Astrocyte (in vitro differentiated cells and primary cell): ENCODE results near the gene RGS11. TPM values are rescaled to one million over a fixed set of nuclear protein-coding genes. Genes with fewer than 3 reads are reported as not detected.

Source experiments
- DNase-seq: peaks from one replicate; pipeline ENCODE4 v3.0.0-alpha.2; 2010; ENCODE audit warnings: low read depth
- FAIRE-seq: peaks from 2 replicates; lab custom pipeline; 2011; peaks lifted over from hg19 to GRCh38; lab: Jason Lieb, UNC
- H2AFZ ChIP-seq: 2 replicates; pipeline ENCODE4 v1.6.0; 2012; ENCODE audit warnings: low read depth, low read length, inconsistent platforms
- H3K27ac ChIP-seq: 2 replicates; pipeline ENCODE4 v1.5.1; 2011; ENCODE audit warnings: low read depth, low read length, inconsistent platforms
- H3K27me3 ChIP-seq: 2 replicates; pipeline ENCODE4 v1.6.0; 2011; ENCODE audit warnings: low read length, inconsistent platforms; ENCODE audit not compliant: insufficient read depth
- H3K36me3 ChIP-seq: 2 replicates; pipeline ENCODE4 v1.5.1; 2011; ENCODE audit warnings: low read length, inconsistent platforms; ENCODE audit not compliant: insufficient read depth
- H3K4me1 ChIP-seq: 2 replicates; pipeline ENCODE4 v1.5.1; 2011; ENCODE audit warnings: low read length, inconsistent platforms; ENCODE audit not compliant: insufficient read depth
- H3K4me2 ChIP-seq: 2 replicates; pipeline ENCODE4 v1.6.0; 2012; ENCODE audit warnings: low read length, inconsistent platforms
- H3K4me3 ChIP-seq: 2 replicates; pipeline ENCODE4 v1.5.1; 2011; ENCODE audit warnings: low read depth, mild to moderate bottlenecking, low read length, inconsistent platforms; ENCODE audit not compliant: insufficient read depth
- H3K79me2 ChIP-seq: 2 replicates; pipeline ENCODE4 v1.6.0; 2012; ENCODE audit warnings: mild to moderate bottlenecking, low read length, inconsistent platforms; ENCODE audit not compliant: insufficient read depth
- H3K9ac ChIP-seq: 2 replicates; pipeline ENCODE4 v1.6.0; 2012; ENCODE audit warnings: mild to moderate bottlenecking, low read length, inconsistent platforms
- H3K9me3 ChIP-seq: 2 replicates; pipeline ENCODE4 v1.5.1; 2012; ENCODE audit warnings: low read depth, mild to moderate bottlenecking, low read length, inconsistent platforms; ENCODE audit not compliant: insufficient read depth
- H4K20me1 ChIP-seq: 2 replicates; pipeline ENCODE4 v1.6.0; 2012; ENCODE audit warnings: low read length, inconsistent platforms; ENCODE audit not compliant: insufficient read depth
- H3K27ac Mint-ChIP-seq: one replicate; pipeline ENCODE4 v1.8.0; 2021; ENCODE audit warnings: mild to moderate bottlenecking, mixed read lengths; ENCODE audit not compliant: unreplicated experiment
- H3K27me3 Mint-ChIP-seq: one replicate; pipeline ENCODE4 v1.8.0; 2021; ENCODE audit warnings: low read depth, mixed read lengths; ENCODE audit not compliant: unreplicated experiment
- H3K36me3 Mint-ChIP-seq: one replicate; pipeline ENCODE4 v1.8.0; 2021; ENCODE audit warnings: low read depth, mixed read lengths; ENCODE audit not compliant: unreplicated experiment
- H3K4me1 Mint-ChIP-seq: one replicate; pipeline ENCODE4 v1.8.0; 2021; ENCODE audit warnings: low read depth, mixed read lengths; ENCODE audit not compliant: unreplicated experiment
- H3K4me3 Mint-ChIP-seq: one replicate; pipeline ENCODE4 v1.8.0; 2021; ENCODE audit warnings: mild to moderate bottlenecking, moderate library complexity, mixed read lengths; ENCODE audit not compliant: unreplicated experiment
- H3K9me3 Mint-ChIP-seq: one replicate; pipeline ENCODE4 v1.8.0; 2021; ENCODE audit warnings: mild to moderate bottlenecking, mixed read lengths; ENCODE audit not compliant: unreplicated experiment
- CTCF ChIP-seq: IDR thresholded peaks from 2 replicates; pipeline ENCODE4 v1.5.1; 2011; ENCODE audit warnings: low read depth, mild to moderate bottlenecking, inconsistent platforms, low read length, moderate library complexity; ENCODE audit not compliant: insufficient read depth
- EZH2 ChIP-seq: IDR thresholded peaks from 2 replicates; pipeline ENCODE4 v1.6.1; 2012; ENCODE audit warnings: mild to moderate bottlenecking, low read length, inconsistent platforms; ENCODE audit not compliant: insufficient read depth
- total RNA-seq: library from RNA; stranded (reverse); gene quantifications from 2 replicates; pipeline ENCODE4 v1.2.1, GENCODE V29; 2021

The RGS11 gene
- total RNA-seq, 1 donor from 2014 or later, result 2.7 TPM

DNA sequence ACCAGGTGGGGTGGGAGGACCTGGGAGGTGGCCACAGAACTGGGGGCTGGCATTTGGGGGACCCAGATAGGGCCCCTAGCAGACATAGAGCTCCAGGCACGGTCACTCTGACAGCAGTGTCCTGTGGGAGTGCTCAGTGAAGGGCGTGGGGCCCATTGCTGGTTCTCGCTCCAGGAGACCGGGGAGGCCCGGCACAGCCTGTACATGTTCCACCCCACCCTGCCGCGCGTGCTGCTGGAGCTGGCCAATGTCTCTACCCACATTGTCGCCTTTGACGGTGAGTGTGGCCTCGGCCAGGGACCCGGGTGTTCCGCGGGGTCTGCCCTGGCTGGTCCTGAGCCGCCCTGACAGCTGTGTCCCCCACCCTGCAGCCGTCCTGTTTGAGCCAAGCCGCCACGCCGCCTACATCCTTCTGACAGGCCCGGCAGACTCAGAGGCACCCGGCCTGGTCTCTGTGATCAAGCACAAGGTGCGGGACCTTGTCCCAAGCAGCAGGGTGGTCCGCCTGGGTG lies 11.2 kb downstream of the RGS11 start:
- no peaks in the 10 kb centered on the region for H3K4me1 Mint-ChIP-seq
- Histone ChIP-seq H3K36me3 (no peaks in the 10 kb centered on the region), H3K4me3 (no peak overlapping the region), H4K20me1 (no peaks in the 10 kb centered on the region), H3K27ac (no peak overlapping the region), H3K9me3 (no peaks in the 10 kb centered on the region), H3K4me2 (no peak overlapping the region), H2AFZ (no peak overlapping the region), H3K4me1 (no peaks in the 10 kb centered on the region), H3K79me2 (no peaks in the 10 kb centered on the region), H3K27me3 (no peaks in the 10 kb centered on the region), H3K9ac (no peak overlapping the region)
- TF ChIP-seq CTCF (no peak), EZH2 (no peak)
- H3K4me3 Mint-ChIP-seq, result no peak overlapping the region
- H3K36me3 Mint-ChIP-seq, result peaks cover 25% of the 10 kb centered on the region
- H3K27me3 Mint-ChIP-seq, result peaks cover 6% of the 10 kb centered on the region
- no peak for DNase-seq
- no peaks in the 10 kb centered on the region for H3K9me3 Mint-ChIP-seq
- no peak for FAIRE-seq
- H3K27ac Mint-ChIP-seq, result no peak overlapping the region

DNA sequence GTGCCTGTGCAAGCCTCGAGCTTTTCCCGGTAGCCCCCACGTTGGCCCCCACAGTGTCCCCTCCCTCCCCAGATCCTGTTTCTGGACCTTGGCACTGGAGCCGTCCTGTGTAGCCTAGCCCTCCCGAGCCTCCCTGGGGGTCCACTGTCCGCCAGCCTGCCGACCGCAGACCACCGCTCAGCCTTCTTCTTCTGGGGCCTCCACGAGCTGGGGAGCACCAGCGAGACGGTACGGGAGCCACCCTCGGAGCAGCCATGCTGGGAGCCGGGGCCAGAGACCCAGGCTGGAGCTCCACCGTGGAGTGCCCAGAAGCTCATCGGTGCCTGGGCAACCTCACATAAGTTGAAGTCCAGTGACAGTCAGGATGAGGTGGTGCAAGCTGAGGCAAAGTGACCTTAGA lies 11.8 kb downstream of the RGS11 start:
- Histone ChIP-seq H2AFZ (no peak overlapping the region), H3K79me2 (no peaks in the 10 kb centered on the region), H3K27ac (no peak overlapping the region), H3K27me3 (no peaks in the 10 kb centered on the region), H3K4me3 (no peak overlapping the region), H3K36me3 (no peaks in the 10 kb centered on the region), H3K9me3 (no peaks in the 10 kb centered on the region), H3K4me2 (no peak overlapping the region), H4K20me1 (no peaks in the 10 kb centered on the region), H3K4me1 (no peaks in the 10 kb centered on the region), H3K9ac (no peak overlapping the region)
- no peak for DNase-seq
- Mint-ChIP-seq H3K27me3 (peaks cover 6% of the 10 kb centered on the region), H3K4me3 (no peak overlapping the region), H3K4me1 (no peaks in the 10 kb centered on the region), H3K9me3 (no peaks in the 10 kb centered on the region), H3K27ac (no peak overlapping the region), H3K36me3 (peaks cover 30% of the 10 kb centered on the region)
- no peak for FAIRE-seq
- TF ChIP-seq EZH2 (no peak), CTCF (no peak)

DNA sequence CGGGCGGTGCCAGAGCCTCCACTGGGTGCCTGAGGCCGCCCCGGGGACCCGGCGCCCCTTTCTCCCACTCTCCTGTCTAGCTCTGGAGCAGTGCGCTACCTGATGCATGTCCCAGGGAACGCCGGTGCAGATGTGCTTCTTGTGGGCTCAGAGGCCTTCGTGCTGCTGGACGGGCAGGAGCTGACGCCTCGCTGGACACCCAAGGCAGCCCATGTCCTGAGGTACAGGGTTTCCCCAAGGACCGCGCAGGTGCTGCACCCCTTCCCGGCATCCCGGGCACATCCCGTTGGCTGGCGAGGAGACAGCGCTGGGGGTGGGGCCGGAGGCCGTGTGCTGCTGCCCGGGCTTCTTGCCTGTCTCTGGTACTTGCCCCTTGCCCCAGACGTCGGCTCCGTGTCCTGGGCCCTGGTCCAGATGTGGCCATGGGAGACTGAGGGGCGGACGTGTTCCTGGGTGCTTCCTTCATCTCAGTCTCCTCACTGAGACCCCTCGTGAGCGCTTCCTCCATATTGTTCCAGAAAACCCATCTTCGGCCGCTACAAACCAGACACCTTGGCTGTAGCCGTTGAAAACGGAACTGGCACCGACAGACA lies 12.5 kb downstream of the RGS11 start:
- Mint-ChIP-seq H3K27me3 (peaks cover 2% of the 10 kb centered on the region), H3K4me3 (no peak overlapping the region), H3K27ac (no peak overlapping the region), H3K4me1 (no peaks in the 10 kb centered on the region), H3K9me3 (no peaks in the 10 kb centered on the region), H3K36me3 (peaks cover 29% of the 10 kb centered on the region)
- DNase-seq (no peak), FAIRE-seq (no peak)
- H3K4me3 ChIP-seq, result no peak overlapping the region
- H3K27ac ChIP-seq, result no peak overlapping the region
- H3K79me2 ChIP-seq, result no peaks in the 10 kb centered on the region
- TF ChIP-seq EZH2 (no peak), CTCF (no peak)
- H3K9ac ChIP-seq, result no peak overlapping the region
- no peaks in the 10 kb centered on the region for H3K4me1 ChIP-seq
- H3K9me3 ChIP-seq, result no peaks in the 10 kb centered on the region
- no peak overlapping the region for H2AFZ ChIP-seq
- H3K4me2 ChIP-seq, result no peak overlapping the region
- no peaks in the 10 kb centered on the region for H4K20me1 ChIP-seq
- H3K27me3 ChIP-seq, result no peaks in the 10 kb centered on the region
- no peaks in the 10 kb centered on the region for H3K36me3 ChIP-seq
